PFSK-1 (cell line): ENCODE data around the gene MISP.

ENCODE experiments used
- FOXP2 ChIP-seq: optimal IDR thresholded peaks from 2 replicates; pipeline ENCODE3; 2011; ENCODE audit warnings: borderline replicate concordance, control low read depth, inconsistent platforms; ENCODE audit not compliant: insufficient read depth; ENCODE audit errors: extremely low read length, extremely low read depth
- POLR2AphosphoS5 ChIP-seq: IDR thresholded peaks from 2 replicates; pipeline ENCODE4 v1.6.1; 2012; ENCODE audit warnings: low read depth, mild to moderate bottlenecking, control low read depth, low read length, moderate library complexity
- SIN3A ChIP-seq: IDR thresholded peaks from 2 replicates; pipeline ENCODE4 v1.6.1; 2012; ENCODE audit warnings: mild to moderate bottlenecking, low read length, moderate library complexity, borderline replicate concordance; ENCODE audit not compliant: insufficient read depth
- TAF1 ChIP-seq: IDR thresholded peaks from 2 replicates; pipeline ENCODE4 v1.6.1; 2012; ENCODE audit warnings: low read length, control low read depth, borderline replicate concordance; ENCODE audit not compliant: insufficient read depth
- TF ChIP-seq, protein P1 (sequence below), 2 experiments: IDR thresholded peaks; 2 replicates each; pipeline versions ENCODE4 v1.6.1 to v1.8.0; 2011 to 2012; ENCODE audit warnings: low read depth in 2 of 2, low read length in 2 of 2, control low read depth in 1 of 2, inconsistent platforms in 1 of 2, mild to moderate bottlenecking in 1 of 2, moderate library complexity in 1 of 2; ENCODE audit not compliant: insufficient read depth in 1 of 2

Gene MISP

GRCh38 chr19:746208-746819 is 4.6 kb upstream of the MISP start:
- TF ChIP-seq, protein P1, sequence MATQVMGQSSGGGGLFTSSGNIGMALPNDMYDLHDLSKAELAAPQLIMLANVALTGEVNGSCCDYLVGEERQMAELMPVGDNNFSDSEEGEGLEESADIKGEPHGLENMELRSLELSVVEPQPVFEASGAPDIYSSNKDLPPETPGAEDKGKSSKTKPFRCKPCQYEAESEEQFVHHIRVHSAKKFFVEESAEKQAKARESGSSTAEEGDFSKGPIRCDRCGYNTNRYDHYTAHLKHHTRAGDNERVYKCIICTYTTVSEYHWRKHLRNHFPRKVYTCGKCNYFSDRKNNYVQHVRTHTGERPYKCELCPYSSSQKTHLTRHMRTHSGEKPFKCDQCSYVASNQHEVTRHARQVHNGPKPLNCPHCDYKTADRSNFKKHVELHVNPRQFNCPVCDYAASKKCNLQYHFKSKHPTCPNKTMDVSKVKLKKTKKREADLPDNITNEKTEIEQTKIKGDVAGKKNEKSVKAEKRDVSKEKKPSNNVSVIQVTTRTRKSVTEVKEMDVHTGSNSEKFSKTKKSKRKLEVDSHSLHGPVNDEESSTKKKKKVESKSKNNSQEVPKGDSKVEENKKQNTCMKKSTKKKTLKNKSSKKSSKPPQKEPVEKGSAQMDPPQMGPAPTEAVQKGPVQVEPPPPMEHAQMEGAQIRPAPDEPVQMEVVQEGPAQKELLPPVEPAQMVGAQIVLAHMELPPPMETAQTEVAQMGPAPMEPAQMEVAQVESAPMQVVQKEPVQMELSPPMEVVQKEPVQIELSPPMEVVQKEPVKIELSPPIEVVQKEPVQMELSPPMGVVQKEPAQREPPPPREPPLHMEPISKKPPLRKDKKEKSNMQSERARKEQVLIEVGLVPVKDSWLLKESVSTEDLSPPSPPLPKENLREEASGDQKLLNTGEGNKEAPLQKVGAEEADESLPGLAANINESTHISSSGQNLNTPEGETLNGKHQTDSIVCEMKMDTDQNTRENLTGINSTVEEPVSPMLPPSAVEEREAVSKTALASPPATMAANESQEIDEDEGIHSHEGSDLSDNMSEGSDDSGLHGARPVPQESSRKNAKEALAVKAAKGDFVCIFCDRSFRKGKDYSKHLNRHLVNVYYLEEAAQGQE (IDR thresholded peaks at IDR 0.05; ENCODE audit: insufficient read depth in 1 of 2, low read depth in 2 of 2, low read length in 2 of 2): no peak
- no peak for TF ChIP-seq SIN3A
- no peak for TF ChIP-seq FOXP2
- TF ChIP-seq POLR2AphosphoS5: no peak
- no peak for TF ChIP-seq TAF1

- no peak for TF ChIP-seq TAF1
- TF ChIP-seq POLR2AphosphoS5: no peak
Observed at GRCh38 chr19:746956-747355, 4.0 kb upstream of the MISP start.

DNA sequence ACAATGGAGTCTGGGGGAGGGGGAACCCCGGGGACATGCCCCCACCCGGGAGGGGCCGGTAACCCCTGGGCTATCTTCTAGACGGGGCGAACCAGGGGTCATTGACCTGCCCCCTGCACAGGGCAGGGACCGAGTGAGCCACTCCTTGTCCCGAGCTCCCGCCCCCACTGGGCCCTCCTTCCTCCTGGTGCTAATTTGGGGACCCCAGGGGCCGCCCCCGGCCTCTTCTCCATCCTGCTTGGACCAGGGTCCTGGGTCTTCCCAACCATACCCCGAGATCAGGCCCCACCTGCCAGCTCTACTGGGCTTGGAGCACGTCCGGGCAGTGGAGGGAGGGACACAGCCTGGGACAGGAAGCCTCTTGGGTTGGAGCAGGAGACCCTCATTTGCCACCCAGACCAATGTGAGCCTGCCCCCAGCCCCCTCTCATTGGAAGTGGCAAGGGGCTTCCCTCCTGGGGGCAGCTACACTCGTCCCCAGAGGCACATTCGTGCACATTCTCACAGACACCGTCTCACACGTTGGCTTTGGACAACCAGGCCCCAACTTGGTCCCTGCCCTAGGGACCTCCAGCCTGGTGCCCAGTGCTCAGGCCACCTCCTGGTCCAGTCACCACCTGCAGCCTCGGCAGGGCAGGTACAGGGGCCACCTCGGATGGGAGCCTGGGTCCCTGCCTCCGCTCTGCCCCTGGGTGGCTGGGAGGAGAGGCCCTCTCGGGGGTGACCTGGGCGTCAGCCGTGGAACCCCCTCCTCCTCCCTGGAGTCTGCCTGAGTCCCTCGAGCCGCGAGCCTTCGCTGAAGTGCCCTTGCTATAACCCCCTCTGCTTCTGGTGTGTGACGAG is 3.3 kb upstream of the MISP start:
- no peak for TF ChIP-seq SIN3A
- no peak for TF ChIP-seq FOXP2
- no peak for TF ChIP-seq TAF1
- TF ChIP-seq, protein P1 (IDR thresholded peaks at IDR 0.05; ENCODE audit: insufficient read depth in 1 of 2, low read depth in 2 of 2, low read length in 2 of 2): no peak
- TF ChIP-seq POLR2AphosphoS5: no peak

DNA sequence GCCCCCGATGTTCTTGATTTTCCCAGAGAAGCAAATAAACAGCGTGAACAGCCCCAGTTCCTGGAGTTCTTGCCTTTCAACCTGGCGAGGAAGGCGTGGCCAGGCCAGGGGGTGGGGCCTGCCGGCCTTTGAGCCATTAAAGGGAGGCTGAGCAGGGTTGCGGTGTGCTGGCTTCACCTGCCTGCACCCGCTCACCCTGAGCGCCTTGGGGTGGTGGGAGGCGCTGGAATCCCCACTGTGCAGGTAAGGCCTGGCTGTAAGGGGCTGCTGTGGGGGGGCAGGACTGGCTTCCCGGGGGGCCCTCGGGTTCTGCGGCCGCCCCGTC is 2.7 kb upstream of the MISP start:
- no peak for TF ChIP-seq TAF1
- no peak for TF ChIP-seq FOXP2
- TF ChIP-seq, protein P1 (IDR thresholded peaks at IDR 0.05; ENCODE audit: insufficient read depth in 1 of 2, low read depth in 2 of 2, low read length in 2 of 2): no peak
- no peak for TF ChIP-seq SIN3A
- no peak for TF ChIP-seq POLR2AphosphoS5

DNA sequence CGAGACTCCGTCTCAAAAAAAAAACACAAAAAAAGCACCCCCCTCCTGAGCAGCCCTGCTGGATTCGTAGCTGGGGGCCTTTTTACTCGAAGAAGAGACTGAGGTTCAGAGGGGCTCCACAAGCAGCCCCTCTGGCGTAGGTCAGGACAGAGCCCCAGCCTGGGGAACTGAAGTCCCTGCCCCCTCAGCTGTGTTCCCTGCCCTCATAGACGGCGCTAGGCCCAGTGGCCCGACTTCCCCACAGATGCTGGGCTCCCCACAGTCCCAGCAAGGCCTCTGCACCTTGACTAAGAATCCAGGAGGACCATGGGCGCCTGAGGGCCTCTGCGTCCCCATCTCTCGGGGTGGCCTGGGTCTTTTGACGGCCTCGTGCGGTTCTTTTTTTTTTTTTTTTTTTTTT is 1.1 kb upstream of the MISP start:
- TF ChIP-seq POLR2AphosphoS5: no peak
- no peak for TF ChIP-seq TAF1
- TF ChIP-seq FOXP2: no peak
- TF ChIP-seq, protein P1 (IDR thresholded peaks at IDR 0.05; ENCODE audit: insufficient read depth in 1 of 2, low read depth in 2 of 2, low read length in 2 of 2): no peak
- no peak for TF ChIP-seq SIN3A
